H1 (cell line): ENCODE results near the gene MIF. TPM values are rescaled to one million over a fixed set of nuclear protein-coding genes. Genes with fewer than 3 reads are reported as not detected.

Source experiments
- CTCF ChIA-PET: fragments of 300-600 bp; sonication (Branson Sonifier 250); formaldehyde crosslinking; loops from one replicate; lab custom pipeline; 2021; ENCODE audit not compliant: partially characterized antibody; lab: Charles Lee
- POLR2A ChIA-PET: fragments of 300-600 bp; sonication (Branson Sonifier 250); formaldehyde crosslinking; loops from one replicate; lab custom pipeline; 2021; ENCODE audit warnings: inconsistent platforms; ENCODE audit not compliant: partially characterized antibody; lab: Charles Lee
- DNase-seq, 2 experiments: peaks; one replicate each; pipeline versions ENCODE4 v3.0.0 to v3.0.0-alpha.2; 2010 to 2022; ENCODE audit warnings: low spot score in 2 of 2, low read depth in 1 of 2, mixed read lengths in 1 of 2
- FAIRE-seq: peaks from 2 replicates; lab custom pipeline; 2011; peaks lifted over from hg19 to GRCh38; lab: Jason Lieb, UNC
- H2AFZ ChIP-seq: 2 replicates; pipeline ENCODE4 v1.8.1; 2012; ENCODE audit warnings: low read length, inconsistent platforms
- H2AK5ac ChIP-seq: 2 replicates; pipeline ENCODE4 v1.6.1; 2013; ENCODE audit warnings: low read depth, low read length
- H2BK120ac ChIP-seq: replicated peaks from 2 replicates; pipeline ENCODE3; 2013; ENCODE audit warnings: low read depth, low read length, inconsistent platforms
- H2BK12ac ChIP-seq: 2 replicates; pipeline ENCODE4 v1.6.1; 2013; ENCODE audit warnings: low read depth, low read length
- H2BK15ac ChIP-seq: 2 replicates; pipeline ENCODE4 v1.6.1; 2013; ENCODE audit warnings: low read length
- H2BK20ac ChIP-seq: 2 replicates; pipeline ENCODE4 v1.6.1; 2013; ENCODE audit warnings: low read length
- H2BK5ac ChIP-seq: 2 replicates; pipeline ENCODE4 v1.6.1; 2013; ENCODE audit warnings: low read depth, low read length
- H3K14ac ChIP-seq: 2 replicates; pipeline ENCODE4 v1.6.1; 2013; ENCODE audit warnings: inconsistent platforms; ENCODE audit not compliant: insufficient read length
- H3K18ac ChIP-seq: 2 replicates; pipeline ENCODE4 v1.6.1; 2013; ENCODE audit warnings: low read length; ENCODE audit errors: extremely low read depth
- H3K23ac ChIP-seq: 2 replicates; pipeline ENCODE4 v1.6.1; 2013; ENCODE audit warnings: inconsistent platforms; ENCODE audit not compliant: insufficient read length
- H3K23me2 ChIP-seq: 2 replicates; pipeline ENCODE4 v1.6.1; 2013; ENCODE audit warnings: low read depth, low read length
- H3K27ac ChIP-seq: 2 replicates; pipeline ENCODE4 v1.6.1; 2011; ENCODE audit warnings: low read depth, low read length, inconsistent platforms
- H3K27me3 ChIP-seq, 4 experiments: replicated peaks in 1 of 4; 1 replicate in 1 of 4; 2 replicates in 3 of 4; pipeline versions ENCODE4 v1.6.1 to v1.8.1; 2011 to 2013; ENCODE audit warnings: low read length in 3 of 4, mild to moderate bottlenecking in 3 of 4, inconsistent platforms in 2 of 4, mixed read lengths in 2 of 4, moderate library complexity in 1 of 4; ENCODE audit not compliant: control insufficient read depth in 3 of 4, insufficient read depth in 3 of 4; ENCODE audit errors: extremely low read depth in 1 of 4
- H3K36me3 ChIP-seq, 4 experiments: 2 replicates each; pipeline versions ENCODE4 v1.6.1 to v1.8.1; 2011 to 2013; ENCODE audit warnings: mild to moderate bottlenecking in 4 of 4, low read length in 3 of 4, moderate library complexity in 2 of 4, control low read depth in 1 of 4, inconsistent platforms in 1 of 4; ENCODE audit not compliant: insufficient read depth in 4 of 4, control insufficient read depth in 2 of 4
- H3K4ac ChIP-seq: replicated peaks from 2 replicates; pipeline ENCODE3; 2013; ENCODE audit warnings: low read length, low read depth, mixed read lengths, inconsistent platforms; ENCODE audit not compliant: insufficient read length
- H3K4me1 ChIP-seq, 4 experiments: replicated peaks in 1 of 4; 1 replicate in 1 of 4; 2 replicates in 3 of 4; pipeline versions ENCODE4 v1.6.1 to v1.8.1; 2011 to 2013; ENCODE audit warnings: low read length in 3 of 4, inconsistent platforms in 2 of 4, mixed read lengths in 1 of 4; ENCODE audit not compliant: insufficient read depth in 4 of 4, control insufficient read depth in 3 of 4
- H3K4me2 ChIP-seq, 2 experiments: 2 replicates each; pipeline versions ENCODE4 v1.6.1 to v1.8.1; 2011 to 2013; ENCODE audit warnings: low read depth in 2 of 2, low read length in 2 of 2, control low read depth in 1 of 2, inconsistent platforms in 1 of 2, mild to moderate bottlenecking in 1 of 2; ENCODE audit not compliant: insufficient read depth in 1 of 2
- H3K4me3 ChIP-seq, 4 experiments: fragments of 200-600, 300-600 bp in 1 of 4; sonication (generic), shearing (Covaris generic), sonication (Bioruptor Twin) in 1 of 4; 2 replicates each; pipeline versions ENCODE4 v1.5.1 to v1.8.1; 2011 to 2016; ENCODE audit warnings: low read length in 4 of 4, low read depth in 3 of 4, control low read depth in 2 of 4, inconsistent platforms in 2 of 4, mild to moderate bottlenecking in 2 of 4, mixed read lengths in 1 of 4, moderate library complexity in 1 of 4; ENCODE audit not compliant: insufficient read depth in 2 of 4; ENCODE audit errors: extremely low read depth in 1 of 4
- H3K56ac ChIP-seq: replicated peaks from 2 replicates; pipeline ENCODE3; 2013; ENCODE audit warnings: low read depth, mild to moderate bottlenecking, mixed read lengths, low read length, inconsistent platforms; ENCODE audit not compliant: insufficient read length
- H3K79me1 ChIP-seq: 2 replicates; pipeline ENCODE4 v1.6.1; 2013; ENCODE audit warnings: low read depth, low read length, control low read depth
- H3K79me2 ChIP-seq, 2 experiments: 2 replicates each; pipeline versions ENCODE4 v1.6.1 to v1.8.1; 2012 to 2013; ENCODE audit warnings: low read length in 2 of 2, mild to moderate bottlenecking in 2 of 2, inconsistent platforms in 1 of 2; ENCODE audit not compliant: insufficient read depth in 2 of 2, control insufficient read depth in 1 of 2
- H3K9ac ChIP-seq, 4 experiments: replicated peaks in 1 of 4; 1 replicate in 1 of 4; 2 replicates in 3 of 4; pipeline versions ENCODE4 v1.6.1 to v1.8.1; 2011 to 2013; ENCODE audit warnings: low read depth in 3 of 4, low read length in 3 of 4, control low read depth in 2 of 4, mild to moderate bottlenecking in 2 of 4, moderate library complexity in 2 of 4, inconsistent platforms in 1 of 4; ENCODE audit errors: extremely low read depth in 1 of 4
- H3K9me3 ChIP-seq, 2 experiments: 2 replicates each; pipeline versions ENCODE4 v1.6.1 to v1.8.1; 2012 to 2013; ENCODE audit warnings: mild to moderate bottlenecking in 2 of 2, moderate library complexity in 2 of 2, control low read depth in 1 of 2, inconsistent platforms in 1 of 2, low read depth in 1 of 2, low read length in 1 of 2, mixed read lengths in 1 of 2; ENCODE audit not compliant: insufficient read depth in 2 of 2
- H4K20me1 ChIP-seq, 2 experiments: replicated peaks in 1 of 2; 2 replicates each; pipeline versions ENCODE3 to v1.8.1; 2011 to 2013; ENCODE audit warnings: inconsistent platforms in 2 of 2, low read length in 2 of 2, mild to moderate bottlenecking in 1 of 2; ENCODE audit not compliant: insufficient read depth in 2 of 2, control insufficient read depth in 1 of 2
- H4K5ac ChIP-seq: 2 replicates; pipeline ENCODE4 v1.6.1; 2013; ENCODE audit warnings: low read length, low read depth, mixed read lengths, inconsistent platforms; ENCODE audit not compliant: insufficient read length
- H4K8ac ChIP-seq: 2 replicates; pipeline ENCODE4 v1.8.0; 2013; ENCODE audit warnings: mild to moderate bottlenecking, moderate library complexity, low read length, inconsistent platforms; ENCODE audit not compliant: insufficient read depth; ENCODE audit errors: extremely low read depth
- H4K91ac ChIP-seq: replicated peaks from 2 replicates; pipeline ENCODE3; 2013; ENCODE audit warnings: low read length, mixed read lengths, inconsistent platforms; ENCODE audit not compliant: insufficient read length
- CBX5 ChIP-seq: fragments of 300-800, 300-1000 bp; sonication (generic); IDR thresholded peaks from 2 replicates; pipeline ENCODE4 v1.7.1; 2016; ENCODE audit warnings: antibody characterized with exemption, low read length, low read depth
- CHD2 ChIP-seq: IDR thresholded peaks from 2 replicates; pipeline ENCODE4 v1.6.1; 2012; ENCODE audit warnings: low read length, improper control_type of control experiment
- PHF8 ChIP-seq: fragments of 200-600 bp; sonication (generic); conservative IDR thresholded peaks from 2 replicates; pipeline ENCODE4 v1.7.1; 2012; ENCODE audit warnings: low read depth, mild to moderate bottlenecking, inconsistent platforms, low read length, moderate library complexity
- SP4 ChIP-seq: IDR thresholded peaks from 2 replicates; pipeline ENCODE4 v1.6.1; 2012; ENCODE audit warnings: low read length, inconsistent platforms
- WGBS, 2 experiments: shearing (Covaris generic) in 1 of 2; methylation state at CpG; one replicate each; pipeline versions ENCODE4 v1.1.6 to v1.1.7; 2013 to 2015; ENCODE audit warnings: low lambda C conversion rate in 2 of 2, mixed read lengths in 2 of 2, inconsistent platforms in 1 of 2, low coverage in 1 of 2, missing lambda C conversion rate in 1 of 2; ENCODE audit not compliant: insufficient replicate concordance in 2 of 2, insufficient coverage in 1 of 2, insufficient read length in 1 of 2; ENCODE audit errors: extremely low coverage in 1 of 2, missing lambda C conversion rate in 1 of 2; 5-methylcytosine and 5-hydroxymethylcytosine counted together
- polyA plus RNA-seq, 7 experiments: library from polyadenylated mRNA; depleted of rRNA in 3 of 7; stranded (reverse) in 5 of 7; unstranded in 2 of 7; fragments of >200 nt in 5 of 7; fragments of 200-250 nt in 2 of 7; gene quantifications; 1 replicate in 5 of 7; 2 replicates in 1 of 7; 4 replicates in 1 of 7; pipeline versions ENCODE4 v1.2.1 to v1.2.3, GENCODE V29; 2011 to 2013; ENCODE audit warnings: missing spikeins in 2 of 7, mixed read lengths in 2 of 7
- total RNA-seq: library from RNA; stranded (reverse); fragmentation: NEBNext Ultra II Directional; extraction: Animal tissue kit (Norgen Biotek cat#: 25700); gene quantifications from 2 replicates; pipeline ENCODE4 v1.2.1, GENCODE V29; 2021
- TF ChIP-seq, protein P1 (sequence below): IDR thresholded peaks from 2 replicates; pipeline ENCODE4 v1.6.1; 2012; ENCODE audit warnings: low read length, inconsistent platforms

Gene MIF
- total and polyA plus RNA-seq, 2 of the 8 experiments (the other 6 are each of a cell fraction or from before 2014, with no cell fraction given) = 1,082 to 1,870 TPM

GRCh38 chr22:23859201-23859600 is 35.0 kb upstream of the MIF start:
- no peak overlapping the region for H2AK5ac ChIP-seq
- H2BK15ac ChIP-seq = no peak overlapping the region
- H4K91ac ChIP-seq = no peak overlapping the region
- H3K56ac ChIP-seq = no peak overlapping the region
- H3K23me2 ChIP-seq = peaks cover 11% of the 10 kb centered on the region
- H2AFZ ChIP-seq = no peak overlapping the region
- no peak overlapping the region for H2BK120ac ChIP-seq
- ChIA-PET CTCF (interaction anchor here (0.6 to 2.5 kb wide), 6 partner anchors 9 to 91 kb away, joined by 3 to 13 read pairs (median 6); partner anchors contain the start of genes CHCHD10 and MIF), POLR2A (interaction anchor here (1.0 to 3.3 kb wide), 5 partner anchors 10 to 52 kb away, joined by 3 to 37 read pairs (median 6); partner anchors contain the start of gene MIF)
- H4K8ac ChIP-seq = no peak overlapping the region
- no peaks in the 10 kb centered on the region for H3K27me3 ChIP-seq
- H3K4me2 ChIP-seq = peak overlapping the region; percentile 76 to 97; a peak in 2 of 4 replicates
- H3K14ac ChIP-seq = no peak overlapping the region
- H4K5ac ChIP-seq = no peak overlapping the region
- H3K27ac ChIP-seq = no peak overlapping the region
- H4K20me1 ChIP-seq = peaks cover 0 to 6% of the 10 kb centered on the region in 2 experiments
- H3K9me3 ChIP-seq = no peaks in the 10 kb centered on the region
- no peak overlapping the region for H3K4ac ChIP-seq
- H3K18ac ChIP-seq = no peak overlapping the region
- H2BK20ac ChIP-seq = no peak overlapping the region
- no peak for DNase-seq
- H3K23ac ChIP-seq = no peak overlapping the region
- H3K36me3 ChIP-seq = no peaks in the 10 kb centered on the region
- no peaks in the 10 kb centered on the region for H3K79me2 ChIP-seq
- no peak overlapping the region for H3K4me3 ChIP-seq
- no peak for FAIRE-seq
- H3K79me1 ChIP-seq = no peaks in the 10 kb centered on the region
- 100% methylated on average over 4 of the region's 4 CpGs; no CpG with 5 or more reads in 1 of the 2 experiments for WGBS, 2 experiments
- H2BK12ac ChIP-seq = no peak overlapping the region
- H2BK5ac ChIP-seq = no peak overlapping the region
- H3K4me1 ChIP-seq = peaks cover 3 to 15% (median 5%) of the 10 kb centered on the region in 4 experiments; a peak in 6 of 7 replicates
- H3K9ac ChIP-seq = no peak overlapping the region
- TF ChIP-seq CHD2 = no peak
- TF ChIP-seq, protein P1, sequence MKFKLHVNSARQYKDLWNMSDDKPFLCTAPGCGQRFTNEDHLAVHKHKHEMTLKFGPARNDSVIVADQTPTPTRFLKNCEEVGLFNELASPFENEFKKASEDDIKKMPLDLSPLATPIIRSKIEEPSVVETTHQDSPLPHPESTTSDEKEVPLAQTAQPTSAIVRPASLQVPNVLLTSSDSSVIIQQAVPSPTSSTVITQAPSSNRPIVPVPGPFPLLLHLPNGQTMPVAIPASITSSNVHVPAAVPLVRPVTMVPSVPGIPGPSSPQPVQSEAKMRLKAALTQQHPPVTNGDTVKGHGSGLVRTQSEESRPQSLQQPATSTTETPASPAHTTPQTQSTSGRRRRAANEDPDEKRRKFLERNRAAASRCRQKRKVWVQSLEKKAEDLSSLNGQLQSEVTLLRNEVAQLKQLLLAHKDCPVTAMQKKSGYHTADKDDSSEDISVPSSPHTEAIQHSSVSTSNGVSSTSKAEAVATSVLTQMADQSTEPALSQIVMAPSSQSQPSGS = no peak
- TF ChIP-seq PHF8 = no peak
- TF ChIP-seq CBX5 = no peak
- TF ChIP-seq SP4 = no peak
